GM21423 (cell line): ENCODE results near the gene HOXA6.

Experiments used
- ATAC-seq: cut with Tn5 transposase; IDR thresholded peaks from one replicate; pipeline ENCODE4 v1.9.1; 2021; ENCODE audit warnings: mild to moderate bottlenecking, moderate library complexity; ENCODE audit not compliant: unreplicated experiment

The HOXA6 gene

DNA sequence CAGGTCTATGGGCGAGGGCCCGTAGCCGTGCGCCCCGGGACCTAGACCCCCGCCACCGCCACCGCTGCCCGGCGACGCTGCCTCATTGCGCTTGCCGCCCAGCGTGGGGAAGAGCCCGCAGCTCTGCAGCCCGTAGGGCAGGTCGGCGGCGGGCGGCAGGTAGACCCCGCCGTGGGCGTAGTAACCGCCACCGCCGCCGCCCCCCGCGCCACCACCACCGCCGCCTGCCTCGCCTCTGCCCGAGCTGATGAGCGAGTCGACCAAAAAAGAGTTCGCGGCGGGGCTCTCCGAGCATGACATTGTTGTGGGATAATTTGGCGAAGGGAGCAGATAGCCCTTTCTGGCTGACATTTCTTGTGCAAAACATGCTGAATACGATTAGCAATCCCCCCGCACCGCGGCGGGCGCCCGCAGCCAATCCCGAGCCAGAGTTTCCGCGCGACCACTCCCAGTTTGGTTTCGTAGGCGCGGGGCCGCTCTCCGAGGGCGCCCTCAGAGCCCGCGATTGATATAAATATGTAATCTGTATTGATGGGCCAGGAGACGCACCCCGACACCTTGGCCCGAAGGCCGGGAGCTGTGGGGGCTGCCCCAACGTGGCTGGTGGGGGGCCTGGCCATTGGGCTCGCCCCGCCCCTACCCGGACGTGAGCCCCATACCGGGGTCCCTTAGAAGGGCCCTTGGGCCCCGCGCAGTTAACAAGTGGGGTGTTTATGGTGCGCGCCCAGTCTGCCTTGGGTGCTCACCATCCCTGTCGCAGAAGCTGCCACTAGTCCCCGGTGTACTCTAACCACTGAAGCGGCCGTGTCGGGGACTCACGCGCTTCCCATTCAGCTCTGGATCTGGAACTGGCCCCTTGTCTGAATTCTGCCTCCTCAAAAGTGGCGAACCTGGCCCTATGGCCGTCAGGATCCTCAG lies 26.6 kb upstream of the HOXA6 start, which contains the start of gene HOXA10:
HOXA10 (minus strand) TSS at position 365 of the 918 bp plus-strand sequence; CDS start at position 351, 14 bp downstream.
- no peak for ATAC-seq

DNA sequence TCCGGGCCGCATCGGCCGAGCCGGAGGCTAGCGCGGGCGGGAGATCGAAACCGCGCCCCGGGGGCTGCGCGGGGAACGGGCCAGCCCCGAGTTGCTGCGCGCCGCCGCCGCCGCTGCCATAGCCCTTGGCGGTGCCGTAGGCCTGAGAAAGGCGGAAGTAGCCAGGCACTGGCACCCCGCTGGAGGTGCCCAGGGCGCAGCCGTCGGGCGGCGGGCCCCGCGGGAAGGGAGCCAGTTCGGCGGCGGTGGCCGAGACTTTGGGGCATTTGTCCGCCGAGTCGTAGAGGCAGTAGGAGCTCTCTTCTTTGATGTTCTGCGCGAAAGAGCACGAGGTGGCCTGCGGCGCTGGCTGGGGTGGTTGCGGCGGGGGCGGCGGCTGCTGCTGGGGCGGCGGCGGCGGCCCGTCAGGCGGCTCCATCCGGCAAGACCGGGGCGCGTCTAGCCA lies 26.0 kb upstream of the HOXA6 start:
- ATAC-seq: no peak

DNA sequence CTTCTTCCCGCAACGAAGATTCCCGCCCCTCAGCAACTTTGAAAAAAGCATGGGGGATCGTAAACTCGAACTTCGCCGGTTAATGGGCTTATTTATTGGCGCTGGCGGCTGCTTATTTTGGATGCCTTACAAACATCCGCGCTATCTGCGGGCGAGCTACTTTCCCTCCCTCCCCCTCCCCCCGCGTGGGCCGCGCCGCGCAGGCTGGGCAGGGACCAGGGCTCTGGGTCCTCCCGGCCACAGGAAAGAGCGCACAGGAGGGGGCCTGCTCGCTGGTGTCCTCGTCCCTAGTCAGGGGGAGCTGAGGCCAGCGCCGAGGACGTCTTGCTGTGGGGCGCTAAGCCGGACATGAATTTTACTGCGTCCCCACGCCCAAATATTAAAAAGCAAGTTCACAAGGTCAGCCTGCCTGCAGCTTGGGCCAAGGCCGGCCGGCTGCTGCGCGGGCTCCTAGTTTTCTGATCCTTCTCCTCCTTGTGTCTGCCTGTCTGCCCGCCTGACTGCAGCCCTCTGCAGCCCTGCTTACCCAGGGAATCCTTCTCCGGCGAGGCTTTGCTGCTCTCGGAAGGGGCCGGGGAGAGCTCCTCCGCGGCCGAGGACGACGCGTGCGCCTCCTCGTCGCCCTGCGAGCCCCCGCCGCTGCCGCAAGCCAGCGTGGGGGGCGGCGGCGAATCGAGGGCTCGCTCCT lies 25.4 kb upstream of the HOXA6 start:
- ATAC-seq: no peak

DNA sequence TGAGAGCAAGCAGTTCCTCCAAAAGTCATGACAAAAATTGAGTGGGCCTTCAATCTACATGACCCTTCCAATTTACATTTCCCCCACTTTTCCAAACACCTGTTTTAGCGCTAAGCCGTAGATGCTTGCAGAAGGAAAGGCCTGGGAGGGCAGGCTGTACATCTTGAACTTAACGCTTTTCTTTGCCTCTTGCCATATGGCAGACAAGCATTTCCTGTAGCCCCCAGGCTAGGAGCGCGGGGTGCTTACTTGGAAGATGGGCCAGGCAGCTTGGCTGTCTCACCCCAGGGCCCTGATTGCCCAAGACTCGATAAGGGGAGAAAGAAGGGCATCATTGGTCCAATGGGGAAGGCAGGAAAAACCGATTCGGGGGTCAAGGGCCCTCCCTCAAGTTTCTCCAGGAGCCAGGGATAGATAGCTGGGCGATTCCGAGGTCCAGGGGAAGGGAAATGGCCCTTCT lies 24.8 kb upstream of the HOXA6 start:
- no peak for ATAC-seq

DNA sequence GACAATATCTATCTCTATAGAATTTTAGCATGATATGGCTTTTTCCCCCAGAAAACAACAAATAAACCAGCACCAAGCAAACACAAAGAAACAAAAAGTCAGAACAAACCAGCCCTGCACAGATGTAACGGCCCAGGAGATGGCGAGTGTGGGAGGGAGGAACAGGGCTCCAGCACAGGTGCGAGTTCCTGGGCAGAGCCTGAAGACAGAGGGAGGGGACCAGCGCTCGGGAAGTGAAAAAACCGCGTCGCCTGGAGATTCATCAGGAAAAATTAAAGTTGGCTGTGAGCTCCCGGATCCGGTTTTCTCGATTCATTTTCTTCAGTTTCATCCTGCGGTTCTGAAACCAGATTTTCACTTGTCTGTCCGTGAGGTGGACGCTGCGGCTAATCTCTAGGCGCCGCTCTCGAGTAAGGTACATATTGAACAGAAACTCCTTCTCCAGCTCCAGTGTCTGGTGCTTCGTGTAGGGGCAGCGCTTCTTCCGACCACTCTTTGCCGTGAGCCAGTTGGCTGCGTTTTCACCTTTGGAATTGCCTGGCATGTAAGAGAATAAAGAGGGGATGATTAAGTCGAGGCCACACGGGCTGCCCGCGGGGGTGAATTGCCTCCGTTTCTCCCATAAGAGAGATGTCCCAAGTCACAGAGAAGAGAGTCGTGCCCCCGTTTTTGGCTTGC lies 24.2 kb upstream of the HOXA6 start:
- no peak for ATAC-seq

DNA sequence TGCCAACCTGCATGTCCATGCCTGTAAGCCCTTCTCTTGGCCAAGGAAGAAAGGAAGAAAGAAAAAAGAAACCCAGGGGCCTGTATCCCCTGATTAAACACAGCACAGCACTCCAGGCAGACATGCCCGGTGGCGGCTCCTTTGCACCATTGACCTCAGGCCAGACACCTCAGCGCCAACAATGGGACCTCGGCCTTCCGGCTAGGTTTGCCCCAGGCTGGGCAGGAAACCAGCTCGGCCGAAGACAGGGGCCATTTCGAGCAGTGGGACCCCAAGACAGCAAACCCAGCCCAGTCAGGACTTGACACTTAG lies 23.7 kb upstream of the HOXA6 start:
- ATAC-seq: no peak

DNA sequence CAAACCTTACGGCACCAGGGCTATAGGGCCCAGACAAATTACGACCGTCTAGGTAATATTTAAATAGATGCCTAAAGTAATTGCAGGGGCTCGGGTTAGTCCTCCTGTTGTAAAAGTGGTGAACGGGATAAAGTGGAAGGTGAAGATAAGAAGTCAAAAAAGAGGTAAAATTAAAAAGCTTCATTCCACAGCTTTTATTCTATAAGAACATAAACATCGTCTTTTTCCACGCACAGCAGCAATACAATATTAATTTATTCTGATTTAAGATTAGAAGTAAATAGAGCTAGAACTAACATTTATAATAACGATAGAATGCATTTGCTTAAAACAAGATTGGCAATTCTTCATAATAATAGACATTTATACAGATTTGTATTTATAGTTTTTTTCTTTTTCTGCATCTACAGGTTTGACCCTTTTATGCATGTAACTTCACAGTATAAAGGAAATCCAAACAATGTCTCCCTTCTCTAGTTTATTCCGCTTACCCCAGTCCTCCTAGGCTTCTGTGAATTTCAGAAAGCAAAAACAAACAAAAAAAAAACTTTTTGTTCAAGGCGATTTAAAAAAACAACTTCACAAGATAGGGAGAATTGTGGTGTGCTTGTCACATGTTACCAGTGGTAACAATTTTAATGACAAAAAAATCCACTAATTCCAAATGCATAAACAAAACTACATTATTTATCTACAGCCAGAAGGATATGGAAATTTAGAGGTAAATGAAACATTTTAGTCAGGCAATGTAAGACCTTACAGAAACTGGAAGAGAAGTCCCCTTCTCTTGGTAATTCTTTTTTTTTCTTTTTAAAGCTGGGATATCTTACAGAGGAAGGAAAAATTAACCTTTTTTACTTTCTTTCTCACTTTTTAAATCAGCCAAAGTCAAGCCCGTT lies 23.1 kb upstream of the HOXA6 start:
- no peak for ATAC-seq

DNA sequence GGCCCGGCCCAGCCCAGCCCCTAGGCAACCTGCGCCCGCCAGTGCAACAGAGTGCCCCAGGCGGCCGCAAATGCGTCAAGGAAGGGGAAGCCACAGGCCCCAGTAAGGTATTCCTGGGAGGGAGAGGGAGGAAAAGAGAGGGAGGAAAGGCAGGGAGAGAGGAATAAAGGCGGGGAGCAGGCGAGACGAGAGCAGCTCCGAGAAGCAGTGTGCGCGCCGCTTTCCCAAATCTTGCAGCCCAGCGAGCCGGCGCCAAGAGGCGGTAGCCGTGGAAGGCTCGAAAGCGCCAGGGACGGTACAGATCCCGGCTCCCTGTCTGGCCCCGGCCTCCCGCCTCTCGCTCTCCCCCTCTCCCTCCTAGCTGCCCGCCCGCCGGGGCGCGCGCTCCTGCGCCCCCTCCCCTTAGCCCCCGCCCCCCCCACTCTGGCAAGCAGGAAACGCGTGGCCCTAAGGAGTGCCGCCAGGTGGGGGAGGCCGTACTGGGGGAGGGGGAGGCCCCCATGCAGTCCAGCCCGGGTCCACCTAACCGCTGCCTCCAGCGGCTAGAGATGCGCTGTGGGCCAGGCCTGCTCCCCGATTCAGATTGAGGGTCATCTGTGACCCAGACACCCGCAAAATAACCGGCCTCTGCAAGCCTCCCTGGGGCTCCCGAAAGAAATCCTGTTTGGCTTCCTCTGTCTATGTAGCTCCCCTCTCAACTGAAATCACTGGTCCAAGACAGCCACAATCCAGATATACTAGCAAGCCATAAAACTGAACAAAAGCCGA lies 22.3 kb upstream of the HOXA6 start:
- ATAC-seq: no peak

DNA sequence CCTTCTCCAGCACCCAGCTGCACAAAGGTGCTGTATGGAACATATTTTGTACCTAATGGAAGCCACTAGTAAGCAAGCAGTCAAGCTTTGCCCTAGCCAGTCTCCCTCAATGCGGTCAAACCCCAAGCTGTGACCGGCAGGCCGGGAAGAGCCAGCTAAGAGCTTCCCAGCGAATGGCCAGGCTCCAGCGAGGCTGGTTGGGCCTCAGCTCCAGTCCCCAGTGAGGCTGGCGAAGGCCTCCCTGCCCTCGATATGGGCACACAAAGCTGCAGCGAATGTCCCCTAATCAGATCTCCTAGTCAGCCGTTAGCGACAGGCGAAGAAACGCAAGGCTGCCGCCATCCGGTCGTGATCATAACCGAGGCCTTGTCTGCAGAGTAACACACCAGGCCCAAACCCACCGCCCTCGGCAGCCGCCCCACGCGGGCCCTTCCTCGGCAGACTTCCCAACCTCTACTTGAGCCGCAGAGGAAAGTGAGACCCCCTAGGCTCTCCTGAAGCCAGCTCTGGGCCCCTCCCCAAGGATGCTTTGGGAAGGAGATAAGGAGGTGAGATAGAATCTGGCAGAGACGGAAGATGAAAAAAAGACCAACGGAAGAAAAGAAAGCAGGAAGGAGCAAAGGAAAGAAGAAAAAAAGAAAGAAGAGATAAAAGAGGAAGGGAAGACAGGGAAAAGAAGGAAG lies 20.8 kb upstream of the HOXA6 start:
- no peak for ATAC-seq

DNA sequence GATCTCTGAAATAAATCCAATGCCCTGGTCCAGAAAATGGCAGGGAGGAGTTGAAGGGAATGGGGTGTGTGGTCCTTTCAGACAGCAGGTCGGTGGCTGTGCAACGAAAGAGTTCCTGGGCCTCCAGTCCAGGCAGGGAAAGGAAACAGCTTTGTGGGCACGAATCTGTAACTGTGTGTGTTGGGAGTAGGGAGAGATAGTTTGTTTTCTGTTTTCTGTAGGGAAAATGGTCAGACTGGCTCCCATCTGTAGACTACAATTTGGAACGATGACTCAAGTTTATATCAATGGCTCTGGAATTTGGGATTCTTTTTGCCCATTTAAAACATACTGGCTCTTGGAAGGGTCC lies 20.3 kb upstream of the HOXA6 start:
- no peak for ATAC-seq

DNA sequence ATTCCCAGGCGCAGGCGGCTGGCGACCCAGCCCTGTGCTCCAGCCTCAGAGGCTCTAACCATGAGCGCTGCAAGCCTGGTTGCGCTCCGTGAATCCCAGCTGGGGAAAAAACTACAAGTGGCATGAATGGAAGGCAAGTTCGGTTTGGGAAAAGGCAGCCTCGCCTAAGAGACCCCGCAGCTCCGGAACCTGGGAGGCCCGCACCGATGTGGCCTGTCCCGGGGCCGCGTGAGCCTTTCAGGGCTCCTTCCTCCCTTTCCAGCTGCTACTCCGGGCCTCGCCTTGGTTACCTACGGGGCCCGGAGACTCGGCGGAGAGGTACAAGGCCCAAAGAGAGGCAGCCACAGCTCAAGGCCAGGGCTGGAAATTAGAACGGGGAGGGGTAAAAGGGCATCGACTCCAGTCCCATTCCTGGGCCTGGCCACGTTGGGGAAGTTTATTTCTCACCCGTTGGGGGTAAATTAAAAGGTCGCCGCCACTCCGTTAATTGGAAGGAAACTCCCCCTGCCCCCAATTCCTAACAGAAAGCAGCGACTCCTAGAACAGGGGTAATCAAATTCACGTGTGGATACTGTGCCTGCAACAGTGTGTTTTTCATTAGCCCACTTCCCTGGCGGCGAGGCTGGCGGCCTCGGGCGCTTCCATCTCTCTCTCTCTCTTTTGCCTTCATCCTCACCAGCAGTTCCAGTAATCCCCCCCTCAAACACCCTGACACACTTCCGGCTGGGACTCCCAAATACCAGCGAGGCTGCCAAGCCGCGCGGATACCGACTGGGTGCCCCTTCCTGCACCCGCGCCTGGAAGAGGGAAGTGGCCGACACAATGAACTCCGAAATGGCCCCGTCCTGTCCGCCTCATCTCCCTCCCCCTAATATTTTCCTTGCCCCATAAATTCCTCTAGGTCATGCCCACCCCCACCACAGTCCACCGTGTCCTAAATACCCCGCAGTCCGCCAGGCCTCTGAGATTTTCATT lies 19.2 kb upstream of the HOXA6 start:
- no peak for ATAC-seq

DNA sequence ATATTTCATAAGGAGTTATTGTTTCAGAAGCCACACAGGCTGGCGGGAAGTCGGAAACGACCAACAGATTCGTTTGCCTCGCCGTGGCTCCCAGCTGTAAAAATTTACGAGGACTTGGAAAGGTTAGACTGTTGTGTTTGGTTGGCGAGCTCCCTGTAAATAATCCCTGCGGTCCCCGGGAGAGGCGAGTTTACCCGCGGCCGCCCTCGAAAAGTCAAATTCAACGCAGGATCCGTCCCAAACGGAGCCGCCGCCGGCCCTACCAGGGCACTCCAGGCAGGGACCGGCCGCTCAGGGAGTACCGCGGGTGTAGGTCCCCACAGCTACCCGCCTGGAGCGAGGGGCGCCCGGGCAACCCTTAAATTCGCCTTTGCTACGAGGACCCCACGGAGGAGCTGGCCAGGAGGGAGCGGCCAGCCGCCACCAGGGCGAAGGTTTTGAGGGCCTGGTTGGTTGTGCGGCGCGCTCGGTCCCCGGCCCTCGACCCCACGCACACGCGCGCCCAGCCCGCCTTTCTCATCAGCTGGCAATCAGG lies 18.5 kb upstream of the HOXA6 start:
- ATAC-seq: no peak

DNA sequence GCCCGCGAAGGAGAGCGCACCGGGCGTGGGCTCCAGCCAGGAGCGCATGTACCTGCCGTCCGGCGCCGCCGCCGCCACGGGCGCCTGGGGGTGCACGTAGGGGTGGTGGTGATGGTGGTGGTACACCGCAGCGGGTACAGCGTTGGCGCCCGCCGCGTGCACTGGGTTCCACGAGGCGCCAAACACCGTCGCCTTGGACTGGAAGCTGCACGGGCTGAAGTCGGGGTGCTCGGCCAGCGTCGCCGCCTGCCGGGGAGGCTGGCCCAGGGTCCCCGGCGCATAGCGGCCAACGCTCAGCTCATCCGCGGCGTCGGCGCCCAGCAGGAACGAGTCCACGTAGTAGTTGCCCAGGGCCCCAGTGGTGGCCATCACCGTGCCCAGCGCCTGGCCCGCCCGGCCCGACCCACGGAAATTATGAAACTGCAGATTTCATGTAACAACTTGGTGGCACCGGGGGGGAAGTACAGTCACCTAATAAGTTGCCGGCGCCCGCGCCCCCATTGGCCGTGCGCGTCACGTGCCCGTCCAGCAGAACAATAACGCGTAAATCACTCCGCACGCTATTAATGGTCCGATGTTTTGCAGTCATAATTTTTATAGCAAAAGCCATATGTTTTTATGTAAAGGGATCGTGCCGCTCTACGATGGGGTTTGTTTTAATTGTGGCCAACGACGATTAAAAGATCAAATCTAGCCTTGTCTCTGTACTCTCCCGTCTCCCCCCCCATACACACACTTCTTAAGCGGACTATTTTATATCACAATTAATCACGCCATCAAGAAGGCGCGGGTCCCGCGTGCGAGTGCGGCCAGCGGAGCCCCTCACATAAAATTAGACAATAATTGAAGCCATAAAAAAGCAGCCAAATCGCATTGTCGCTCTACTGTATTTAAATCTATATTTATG lies 17.8 kb upstream of the HOXA6 start, which contains the start of gene HOXA9:
HOXA9 (minus strand) TSS at position 449 of the 907 bp plus-strand sequence; CDS start at position 369, 80 bp downstream.
- ATAC-seq: no peak

DNA sequence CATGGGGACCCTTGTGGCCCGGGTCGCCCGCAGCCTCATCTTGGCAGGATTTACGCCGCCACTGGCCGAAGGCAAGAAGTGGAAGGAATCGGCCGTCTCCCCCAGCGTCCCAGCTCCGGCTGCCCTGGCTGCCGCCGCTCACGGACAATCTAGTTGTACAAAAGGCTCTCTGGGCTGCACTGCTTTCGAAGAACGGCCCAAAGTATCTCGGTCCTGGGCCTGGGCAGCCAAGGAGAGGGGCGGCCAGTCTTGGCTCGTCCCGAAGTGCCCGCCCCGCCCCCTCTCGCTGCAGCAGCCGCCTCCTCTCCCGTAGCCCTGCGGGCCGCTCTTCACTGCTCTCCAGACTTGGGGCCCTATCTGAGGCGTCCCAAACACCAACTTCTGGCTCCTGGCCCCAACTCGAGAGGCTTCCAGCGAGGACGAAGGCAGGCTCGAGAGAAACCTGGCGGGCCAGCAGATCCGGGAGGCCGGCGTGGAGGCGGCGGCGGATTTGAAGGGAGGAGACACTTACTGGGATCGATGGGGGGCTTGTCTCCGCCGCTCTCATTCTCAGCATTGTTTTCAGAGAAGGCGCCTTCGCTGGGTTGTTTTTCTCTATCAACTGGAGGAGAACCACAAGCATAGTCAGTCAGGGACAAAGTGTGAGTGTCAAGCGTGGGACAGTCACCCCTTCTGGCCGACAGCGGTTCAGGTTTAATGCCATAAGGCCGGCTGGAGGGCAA lies 17.0 kb upstream of the HOXA6 start:
- no peak for ATAC-seq

DNA sequence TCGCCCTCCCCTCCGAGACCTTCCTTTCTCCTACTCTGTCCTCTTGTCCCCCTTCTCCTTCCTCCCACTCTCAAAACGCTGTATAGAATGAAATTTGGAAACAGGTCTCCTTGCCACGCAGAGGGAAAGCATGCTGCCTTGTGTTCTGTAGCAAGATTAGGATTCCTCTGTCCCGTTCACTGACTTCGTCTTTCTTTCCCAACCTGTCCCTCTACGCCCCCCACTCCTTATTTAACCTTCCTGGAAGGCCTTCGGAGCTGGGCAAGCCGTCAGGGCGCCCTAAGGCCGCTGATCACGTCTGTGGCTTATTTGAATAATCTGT lies 16.4 kb upstream of the HOXA6 start:
- ATAC-seq: no peak
